CMK (cell line): Measurements from ENCODE around the gene NT5M.

ENCODE experiments used
- DNase-seq: peaks from one replicate; pipeline ENCODE4 v3.0.0-alpha.2; 2010; ENCODE audit warnings: low read depth

NT5M gene

GRCh38 chr17:17303847-17304490 lies 796 bp downstream of the NT5M start:
- DNase-seq, result no peak

GRCh38 chr17:17304521-17304985 lies 1.4 kb downstream of the NT5M start:
- peak; percentile 91 for DNase-seq

GRCh38 chr17:17305281-17305801 lies 2.2 kb downstream of the NT5M start:
- DNase-seq, result peak; percentile 91

- no peak for DNase-seq
Observed at GRCh38 chr17:17309356-17309755, 6.2 kb downstream of the NT5M start.

GRCh38 chr17:17313350-17313991 lies 10.3 kb downstream of the NT5M start:
- DNase-seq, result no peak

- no peak for DNase-seq
Observed at GRCh38 chr17:17314501-17315071, 11.4 kb downstream of the NT5M start.

GRCh38 chr17:17315142-17315821 lies 12.1 kb downstream of the NT5M start:
- DNase-seq, result no peak

GRCh38 chr17:17320188-17320910 lies 17.2 kb downstream of the NT5M start:
- DNase-seq, result no peak

GRCh38 chr17:17320911-17321220 lies 17.7 kb downstream of the NT5M start:
- no peak for DNase-seq

GRCh38 chr17:17321356-17322025 lies 18.3 kb downstream of the NT5M start:
- DNase-seq, result no peak

- DNase-seq, result no peak
Observed at GRCh38 chr17:17322516-17323510, 19.6 kb downstream of the NT5M start.

- DNase-seq, result no peak
Observed at GRCh38 chr17:17324616-17325015, 21.4 kb downstream of the NT5M start.

GRCh38 chr17:17325228-17325627 lies 22.1 kb downstream of the NT5M start:
- DNase-seq, result no peak

- DNase-seq, result no peak
Observed at GRCh38 chr17:17325816-17326215, 22.6 kb downstream of the NT5M start.

GRCh38 chr17:17326275-17326875 lies 23.2 kb downstream of the NT5M start:
- no peak for DNase-seq

- DNase-seq, result no peak
Observed at GRCh38 chr17:17328251-17328650, 25.1 kb downstream of the NT5M start.

- no peak for DNase-seq
Observed at GRCh38 chr17:17341452-17341851, 38.3 kb downstream of the NT5M start.

GRCh38 chr17:17342242-17342945 lies 39.2 kb downstream of the NT5M start:
- no peak for DNase-seq

- DNase-seq, result no peak
Observed at GRCh38 chr17:17343160-17343735, 40.1 kb downstream of the NT5M start.
